Coronary artery (tissue), 2 donors: ENCODE data around the gene P4HA2.

ENCODE experiments used
- DNase-seq: peaks from one replicate; pipeline ENCODE4 v3.0.0-alpha.2; 2017; ENCODE audit warnings: low spot score
- H3K27ac ChIP-seq, 2 donors: fragments of 200-600 bp; sonication (generic); one replicate each; pipeline ENCODE4 v1.5.1; 2016 to 2019
- H3K4me3 ChIP-seq: fragments of 200-600 bp; sonication (generic); 2 replicates; pipeline ENCODE4 v1.5.1; 2016; ENCODE audit warnings: mild to moderate bottlenecking, moderate library complexity
- TF ChIP-seq, protein P1 (sequence below): fragments of 200-600 bp; sonication (generic); IDR thresholded peaks from one replicate; pipeline ENCODE4 v1.5.1; 2019; ENCODE audit warnings: antibody characterized with exemption

P4HA2 gene

GRCh38 chr5:132215329-132215728 is 12.3 kb downstream of the P4HA2 start:
- TF ChIP-seq, protein P1, sequence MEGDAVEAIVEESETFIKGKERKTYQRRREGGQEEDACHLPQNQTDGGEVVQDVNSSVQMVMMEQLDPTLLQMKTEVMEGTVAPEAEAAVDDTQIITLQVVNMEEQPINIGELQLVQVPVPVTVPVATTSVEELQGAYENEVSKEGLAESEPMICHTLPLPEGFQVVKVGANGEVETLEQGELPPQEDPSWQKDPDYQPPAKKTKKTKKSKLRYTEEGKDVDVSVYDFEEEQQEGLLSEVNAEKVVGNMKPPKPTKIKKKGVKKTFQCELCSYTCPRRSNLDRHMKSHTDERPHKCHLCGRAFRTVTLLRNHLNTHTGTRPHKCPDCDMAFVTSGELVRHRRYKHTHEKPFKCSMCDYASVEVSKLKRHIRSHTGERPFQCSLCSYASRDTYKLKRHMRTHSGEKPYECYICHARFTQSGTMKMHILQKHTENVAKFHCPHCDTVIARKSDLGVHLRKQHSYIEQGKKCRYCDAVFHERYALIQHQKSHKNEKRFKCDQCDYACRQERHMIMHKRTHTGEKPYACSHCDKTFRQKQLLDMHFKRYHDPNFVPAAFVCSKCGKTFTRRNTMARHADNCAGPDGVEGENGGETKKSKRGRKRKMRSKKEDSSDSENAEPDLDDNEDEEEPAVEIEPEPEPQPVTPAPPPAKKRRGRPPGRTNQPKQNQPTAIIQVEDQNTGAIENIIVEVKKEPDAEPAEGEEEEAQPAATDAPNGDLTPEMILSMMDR: no peak
- Histone ChIP-seq H3K27ac (peak overlapping the region; percentile 96 to 98), H3K4me3 (no peak overlapping the region)
- peak; percentile 98 for DNase-seq

GRCh38 chr5:132214491-132214890 is 13.2 kb downstream of the P4HA2 start:
- Histone ChIP-seq H3K27ac (peak overlapping the region; percentile 96 to 98), H3K4me3 (peak overlapping the region; percentile 12)
- no peak for DNase-seq
- TF ChIP-seq, protein P1: no peak

DNA sequence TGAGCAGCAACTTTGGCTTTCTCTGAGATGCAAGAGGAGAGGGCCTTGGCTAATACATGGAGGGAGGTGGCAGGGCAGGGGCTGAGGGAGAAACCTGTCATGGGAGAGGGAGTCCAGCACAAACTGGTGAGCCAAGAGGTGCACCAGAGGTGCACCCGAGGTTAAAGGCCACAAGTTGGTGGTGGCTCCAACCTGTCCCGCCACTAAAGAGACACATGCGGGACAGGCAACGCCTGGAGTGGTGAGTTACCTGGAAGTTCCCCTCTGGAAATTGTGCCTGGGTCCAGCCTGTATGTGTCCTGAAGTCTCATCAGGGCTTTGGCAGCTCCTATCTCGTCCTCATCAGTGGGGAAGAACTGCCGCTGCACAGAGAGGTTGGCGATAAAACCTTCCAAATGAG is 14.0 kb downstream of the P4HA2 start:
- Histone ChIP-seq H3K27ac (peak overlapping the region; percentile 96 to 98), H3K4me3 (no peak overlapping the region)
- DNase-seq: no peak
- TF ChIP-seq, protein P1: no peak

- H3K4me3 ChIP-seq: no peak overlapping the region
- DNase-seq: peak; percentile 53
- TF ChIP-seq, protein P1: no peak
- H3K27ac ChIP-seq: no peak overlapping the region
These were observed 15.9 kb downstream of the P4HA2 start for GRCh38 chr5:132211787-132212186.

DNA sequence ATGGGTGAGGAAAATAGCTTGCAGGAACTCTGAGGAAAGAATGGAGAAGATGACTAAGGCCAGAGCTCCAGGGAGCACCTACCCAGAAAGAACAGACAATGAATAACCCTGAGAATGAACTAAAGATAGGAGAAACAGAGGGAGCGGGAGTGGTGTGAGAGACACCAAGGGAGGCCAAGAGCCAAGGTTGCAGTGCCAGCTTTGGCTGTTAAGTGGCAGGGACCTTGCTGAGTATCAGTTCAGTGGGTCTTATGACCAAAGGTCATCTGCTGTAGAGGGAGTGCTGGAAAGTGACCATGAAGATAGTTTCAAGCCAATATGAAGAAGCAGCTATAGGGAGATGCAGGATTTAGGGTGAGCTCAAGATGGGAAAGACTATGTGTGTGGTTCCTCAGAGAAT is 16.7 kb downstream of the P4HA2 start:
- TF ChIP-seq, protein P1: no peak
- DNase-seq: peak; percentile 36
- peak overlapping the region in 1 of 2 donors; percentile 28 for H3K27ac ChIP-seq
- H3K4me3 ChIP-seq: no peak overlapping the region

GRCh38 chr5:132209901-132210545 is 17.6 kb downstream of the P4HA2 start:
- DNase-seq: peak; percentile 38
- TF ChIP-seq, protein P1: no peak
- Histone ChIP-seq H3K4me3 (no peak overlapping the region), H3K27ac (no peak overlapping the region)

DNA sequence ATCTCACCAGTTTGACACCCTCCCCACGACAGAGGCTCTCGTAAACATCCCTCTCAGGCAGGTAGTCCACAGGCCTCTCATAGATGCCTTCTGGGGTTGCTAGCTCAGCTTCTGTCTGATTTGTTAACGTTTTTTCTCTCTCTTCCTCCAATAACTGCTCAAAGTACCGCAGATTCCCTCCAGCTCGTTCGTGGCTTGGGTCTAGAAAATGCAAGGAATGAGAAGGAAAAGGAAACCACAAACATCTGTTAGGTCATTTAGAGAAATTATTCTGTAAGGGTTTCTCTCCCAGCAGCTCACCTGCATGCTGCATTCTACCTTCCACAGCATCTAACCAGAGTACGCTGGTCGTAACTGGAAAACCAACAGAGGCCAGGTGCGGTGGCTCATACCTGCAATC is 18.5 kb downstream of the P4HA2 start:
- DNase-seq: no peak
- H3K4me3 ChIP-seq: no peak overlapping the region
- TF ChIP-seq, protein P1: no peak
- no peak overlapping the region for H3K27ac ChIP-seq
